Dedifferentiated amniotic fluid mesenchymal stem cell (primary cell): ENCODE results near the gene PTPRG.

Experiments
- DNase-seq: peaks from one replicate; pipeline ENCODE4 v3.0.0-alpha.2; 2016; ENCODE audit errors: extremely low spot score

The PTPRG gene

DNA sequence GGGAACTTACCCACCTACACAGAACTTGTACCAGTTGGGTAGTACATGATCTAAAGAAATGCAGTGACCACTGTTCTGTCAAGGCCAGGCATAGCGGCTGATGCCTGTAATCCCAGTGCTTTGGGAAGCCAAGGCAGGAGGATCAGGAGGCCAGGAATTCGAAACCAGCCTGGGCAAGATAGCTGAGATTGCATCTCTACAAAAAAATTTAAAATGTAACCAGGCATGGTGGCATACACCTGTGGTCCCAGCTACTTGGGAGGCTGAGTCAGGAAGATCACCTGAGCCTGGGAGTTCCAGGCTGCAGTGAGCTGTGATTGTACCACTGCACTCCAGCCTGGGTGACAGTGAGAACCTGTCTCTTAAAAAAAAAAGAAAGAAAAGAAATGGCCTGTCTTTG lies 491.0 kb downstream of the PTPRG start:
- no peak for DNase-seq

DNA sequence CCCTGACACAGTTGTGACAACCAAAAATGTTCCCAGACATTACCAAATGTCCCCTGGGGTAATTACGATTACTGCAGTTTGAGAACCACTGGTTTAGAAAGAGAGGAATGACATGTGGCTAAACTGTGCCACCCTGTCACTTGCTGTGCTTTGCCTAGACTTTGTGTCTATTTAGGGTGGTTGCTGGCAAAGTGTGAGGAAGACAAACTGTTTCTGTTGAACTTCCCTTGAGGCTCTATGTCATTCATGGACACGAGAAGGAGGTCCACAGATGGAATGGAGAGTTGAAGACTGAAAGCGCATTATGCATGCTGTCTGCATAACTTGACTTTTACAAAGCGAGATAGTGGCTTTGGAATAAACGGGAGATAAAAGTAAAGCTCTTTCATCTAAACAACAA lies 495.3 kb downstream of the PTPRG start:
- no peak for DNase-seq

DNA sequence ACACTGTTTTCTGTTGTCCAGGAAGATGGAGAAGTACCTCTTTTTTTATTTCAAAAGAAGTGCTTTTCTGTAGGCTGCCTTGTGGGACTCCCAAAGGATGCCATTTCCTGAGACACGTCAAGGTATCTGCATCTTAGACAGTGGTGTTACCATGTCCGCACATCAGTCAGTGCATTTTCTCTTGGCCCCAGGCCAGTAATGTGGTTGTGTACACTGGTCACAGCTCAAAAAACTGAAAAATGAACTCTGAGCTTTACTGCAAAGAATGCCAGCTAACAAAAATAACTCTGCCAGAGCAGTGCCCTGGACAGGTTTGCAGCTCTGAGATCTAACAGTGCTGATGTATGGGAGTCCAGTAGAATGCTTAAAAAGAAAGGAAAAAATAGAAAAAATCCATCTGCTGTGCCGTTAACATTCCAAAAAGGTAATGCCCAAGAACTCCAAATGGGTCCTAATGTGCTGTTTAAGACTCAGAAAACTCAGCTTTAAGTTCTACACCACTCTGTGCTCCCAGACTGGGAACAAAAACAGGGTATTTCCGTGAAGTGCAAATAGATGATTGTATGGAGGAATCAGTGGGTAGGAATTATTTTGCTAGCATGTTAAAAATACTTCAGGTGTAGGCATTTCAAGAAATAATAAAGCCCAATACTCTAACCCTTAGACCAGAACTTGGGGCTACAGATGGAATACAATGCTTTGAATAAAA lies 496.1 kb downstream of the PTPRG start:
- no peak for DNase-seq

DNA sequence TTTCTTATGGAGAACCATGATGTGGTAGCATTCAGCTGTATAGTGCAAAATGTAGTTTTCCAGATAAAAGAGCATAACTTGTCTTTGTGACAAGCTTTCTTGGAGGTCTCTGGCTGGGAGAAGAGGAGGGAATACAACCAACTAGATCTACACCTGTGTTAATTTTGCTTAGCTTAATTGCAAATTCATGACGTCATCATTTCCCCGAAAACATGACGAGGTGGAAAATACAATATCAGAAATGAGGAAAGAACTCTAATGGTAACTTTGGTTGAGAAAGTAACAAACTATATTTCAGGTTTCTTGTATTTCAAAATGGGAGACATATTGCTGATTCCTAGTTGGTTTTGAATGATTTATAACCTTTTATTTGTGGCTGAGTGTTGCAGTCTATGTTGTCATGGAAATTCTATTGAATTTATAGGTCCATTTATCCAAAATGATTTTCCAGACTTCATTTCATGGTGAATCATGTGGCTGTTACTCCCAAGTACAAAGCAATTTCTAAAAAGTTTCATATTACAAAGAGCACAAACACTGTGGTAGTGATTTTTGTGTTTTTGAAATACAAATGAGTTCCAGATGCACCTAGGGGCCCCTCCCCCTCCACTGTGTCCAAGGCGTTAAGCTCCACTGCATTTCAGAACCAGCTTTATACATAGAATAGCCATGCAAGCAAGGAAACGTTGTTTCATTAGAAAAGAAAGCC lies 504.8 kb downstream of the PTPRG start:
- DNase-seq: peak; percentile 23

DNA sequence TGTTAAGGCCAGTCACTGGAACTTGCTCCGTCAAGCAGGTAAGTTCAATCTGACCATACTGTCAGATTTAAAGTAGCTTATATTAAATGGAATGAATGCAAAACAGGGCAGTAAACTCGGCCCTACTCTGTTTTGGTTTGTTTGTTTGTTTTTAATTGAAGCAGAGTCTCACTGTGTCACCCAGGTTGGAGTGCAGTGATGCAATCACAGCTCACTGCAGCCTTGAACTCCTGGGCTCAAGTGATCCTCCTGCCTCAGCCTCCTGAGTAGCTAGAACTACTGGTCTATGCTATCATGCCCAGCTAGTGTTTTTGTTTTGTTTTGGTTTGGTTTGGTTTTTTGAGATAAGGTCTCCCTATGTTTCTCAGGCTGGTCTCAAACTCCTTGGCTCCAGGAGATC lies 507.0 kb downstream of the PTPRG start:
- DNase-seq: no peak

DNA sequence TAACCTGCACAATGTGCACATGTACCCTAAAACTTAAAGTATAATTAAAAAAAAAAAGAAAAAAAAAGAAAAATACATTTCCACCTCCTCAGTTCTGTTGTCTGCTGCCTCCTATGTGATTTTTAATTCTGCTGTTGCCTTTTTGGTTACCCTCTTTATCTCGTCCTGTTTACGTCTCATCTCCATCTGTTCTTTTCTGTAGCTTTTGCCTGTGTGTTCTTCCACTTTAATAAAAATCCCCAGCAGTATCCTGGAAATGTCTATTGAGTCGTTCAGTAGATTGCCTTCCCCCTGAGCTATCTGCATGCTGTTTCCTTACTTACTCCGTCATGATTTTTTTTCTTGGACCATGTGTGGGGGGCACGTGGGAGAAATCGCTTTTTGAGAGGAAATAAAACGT lies 509.5 kb downstream of the PTPRG start:
- DNase-seq: no peak

DNA sequence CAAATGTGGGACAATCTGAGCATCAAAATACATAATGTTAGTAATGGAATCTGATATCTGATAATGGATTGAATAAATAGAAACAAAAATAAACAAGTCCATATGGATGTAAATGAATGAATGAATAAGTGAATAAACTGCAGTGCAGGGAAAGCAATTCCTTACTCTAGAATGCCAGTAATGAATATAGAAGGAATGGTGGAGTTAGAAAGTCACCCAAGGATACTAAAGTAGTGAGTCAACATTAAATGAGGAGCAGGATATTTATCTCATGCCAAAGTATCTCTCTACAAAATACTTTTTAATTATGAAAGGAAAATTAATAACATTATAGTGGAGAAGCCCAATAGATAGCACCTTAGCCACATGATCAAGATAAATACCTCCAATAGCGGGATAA lies 511.7 kb downstream of the PTPRG start:
- DNase-seq: no peak

DNA sequence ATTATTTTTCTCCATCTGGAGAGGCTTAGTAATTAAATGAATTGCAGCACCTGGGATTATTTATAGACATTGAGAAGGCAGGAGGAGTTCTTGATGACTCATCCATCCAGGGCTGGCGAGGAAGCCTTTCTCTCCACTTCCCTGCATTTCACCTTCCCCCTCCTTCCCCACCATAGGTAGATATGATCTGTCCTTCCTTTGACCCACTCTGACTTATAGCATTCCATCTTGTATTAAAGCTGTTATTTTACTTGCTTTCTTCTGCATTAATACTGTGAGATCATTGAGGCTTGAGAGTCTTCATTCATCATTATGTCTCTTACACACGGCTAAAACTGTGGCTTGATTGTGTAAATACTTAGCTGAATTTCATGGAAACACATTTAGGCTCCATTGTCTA lies 523.2 kb downstream of the PTPRG start:
- DNase-seq: no peak

DNA sequence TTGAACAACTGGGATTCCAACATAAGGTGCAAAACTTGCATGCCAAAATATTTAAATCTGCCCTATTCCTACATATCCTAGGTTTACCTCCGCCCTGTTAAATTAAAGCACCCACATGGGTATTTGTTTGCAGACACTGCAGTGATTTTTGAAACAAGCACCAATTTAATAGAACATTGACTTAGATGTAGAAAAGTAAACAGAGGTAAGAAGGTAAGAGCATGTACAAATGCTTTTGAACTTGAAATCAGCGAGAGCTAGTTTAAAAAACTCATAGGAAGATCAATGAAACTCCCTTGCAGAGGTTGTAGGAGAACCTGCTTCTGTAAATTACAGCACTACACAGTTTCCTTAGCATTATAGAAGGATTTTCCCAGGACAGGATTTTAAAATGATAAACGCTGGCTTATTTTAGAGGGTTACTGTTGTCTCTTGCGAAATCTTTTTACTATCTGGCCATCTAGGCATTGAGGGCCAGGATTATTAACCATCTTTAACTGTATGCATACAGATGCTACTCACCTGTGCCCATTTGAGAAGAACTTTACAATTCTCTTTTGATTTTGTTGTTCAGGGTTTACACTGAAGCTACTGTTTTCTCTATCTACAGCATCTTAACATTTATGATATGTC lies 527.2 kb downstream of the PTPRG start:
- no peak for DNase-seq

DNA sequence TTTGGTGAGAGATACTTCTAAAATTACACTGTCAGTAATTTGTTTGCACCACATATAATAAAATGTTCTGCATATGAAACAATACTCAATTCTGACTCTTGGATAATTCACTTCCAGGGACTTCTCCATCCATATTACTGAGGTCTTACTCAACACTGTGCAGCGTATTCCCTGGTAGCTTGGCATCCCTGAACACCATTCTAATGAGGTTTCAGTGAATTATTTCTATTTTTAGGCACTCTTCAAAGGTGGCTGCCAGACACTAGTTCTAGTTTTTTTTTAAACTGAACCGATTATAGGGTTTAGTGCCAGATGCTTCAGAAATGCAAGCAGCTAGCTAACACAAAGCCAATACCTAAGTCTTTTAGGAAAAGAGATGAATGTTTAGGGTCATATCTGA lies 528.7 kb downstream of the PTPRG start:
- DNase-seq: no peak

DNA sequence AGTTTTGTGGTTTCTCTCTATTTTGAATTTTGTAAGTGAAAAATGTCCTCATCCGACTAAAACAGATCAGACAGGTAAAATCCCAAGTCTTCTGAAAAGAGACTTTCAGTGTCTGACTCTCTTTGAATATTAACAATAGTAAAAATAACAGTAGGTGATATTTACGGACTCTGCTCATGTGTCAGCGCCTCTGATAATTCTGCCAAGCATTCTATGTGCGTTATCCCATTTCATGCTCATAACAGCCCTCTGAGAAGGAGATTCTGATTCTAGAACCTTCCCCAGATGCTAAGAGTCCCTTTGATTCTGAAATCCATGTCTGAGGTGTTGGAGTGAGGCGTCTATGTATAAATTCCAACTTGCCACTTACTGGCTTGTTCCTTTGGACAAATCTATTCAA lies 529.1 kb downstream of the PTPRG start:
- no peak for DNase-seq

DNA sequence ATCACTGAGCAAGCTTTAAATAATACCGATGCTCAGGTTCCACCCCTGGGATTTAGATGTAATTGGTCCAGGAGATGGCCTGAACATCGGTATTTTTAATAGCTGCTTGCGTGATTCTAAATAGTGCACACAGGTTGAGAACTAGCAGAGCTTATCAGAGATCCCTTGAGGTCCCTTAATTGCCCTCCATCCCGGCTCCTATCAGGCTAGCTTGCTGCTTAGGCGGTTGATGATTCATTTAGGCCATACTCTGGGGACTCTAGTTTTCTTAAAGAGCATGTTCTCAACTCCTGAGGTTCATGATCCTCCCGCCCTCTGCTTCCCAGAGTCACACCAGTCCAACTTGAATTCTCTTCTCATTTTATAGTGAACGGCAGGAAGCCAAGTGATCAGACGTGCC lies 531.7 kb downstream of the PTPRG start:
- no peak for DNase-seq

DNA sequence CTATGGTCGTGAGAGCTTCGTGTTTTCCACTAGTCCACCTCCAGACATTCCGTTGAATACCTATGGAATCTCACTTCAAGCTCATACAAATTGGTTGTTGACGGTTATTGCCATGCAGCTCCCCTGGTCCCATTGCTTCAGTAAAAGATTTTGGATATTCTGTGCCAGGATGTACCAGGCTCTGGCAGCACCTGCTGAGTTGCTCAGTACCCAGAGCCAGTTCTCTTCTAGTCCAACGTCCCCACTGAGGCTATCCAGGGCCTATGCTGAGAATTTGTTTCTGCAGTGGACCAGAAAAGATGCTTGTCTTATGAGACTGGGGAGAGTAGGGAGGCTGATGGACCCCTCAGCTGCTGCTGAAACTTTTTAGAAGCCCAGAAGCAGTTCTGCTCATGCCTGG lies 533.1 kb downstream of the PTPRG start:
- no peak for DNase-seq

DNA sequence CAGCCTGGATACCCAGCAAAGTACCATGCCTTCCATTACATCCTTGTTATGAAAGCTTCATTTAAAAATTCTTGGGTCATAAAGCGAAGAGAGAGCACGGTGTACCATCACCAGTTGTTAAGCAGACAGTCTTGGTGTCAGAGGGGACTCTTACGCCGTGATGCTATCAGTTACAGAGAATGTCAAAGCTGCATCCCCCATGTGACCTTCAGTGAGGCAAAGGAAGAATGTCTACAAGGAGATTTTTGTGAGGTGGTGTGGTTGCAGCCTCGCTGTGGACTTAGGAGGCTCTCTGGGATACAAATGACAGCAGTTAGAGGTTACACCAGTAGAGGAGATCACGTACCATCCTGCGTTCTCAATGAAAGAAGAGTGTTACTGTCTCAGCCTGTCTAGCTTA lies 533.7 kb downstream of the PTPRG start:
- DNase-seq: no peak

DNA sequence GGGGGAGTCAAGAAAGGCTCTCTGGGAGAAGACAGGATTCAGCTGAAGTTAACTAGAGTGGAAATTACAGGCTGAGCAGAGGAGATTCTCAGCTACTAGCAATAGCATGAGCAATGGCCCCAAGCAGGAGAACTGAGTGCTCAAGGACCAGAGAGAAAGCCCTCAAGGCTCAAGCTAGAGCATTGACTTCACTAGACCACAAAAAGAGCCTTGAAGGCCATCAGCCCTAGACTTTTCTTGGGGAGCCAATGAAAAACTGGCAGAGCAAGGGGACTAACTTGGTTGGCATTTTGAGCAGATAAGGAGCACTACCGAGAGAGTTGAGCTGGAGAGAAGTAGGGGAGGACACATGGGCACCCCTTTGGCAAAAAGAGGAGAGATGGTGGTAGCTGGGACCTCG lies 534.4 kb downstream of the PTPRG start:
- no peak for DNase-seq

DNA sequence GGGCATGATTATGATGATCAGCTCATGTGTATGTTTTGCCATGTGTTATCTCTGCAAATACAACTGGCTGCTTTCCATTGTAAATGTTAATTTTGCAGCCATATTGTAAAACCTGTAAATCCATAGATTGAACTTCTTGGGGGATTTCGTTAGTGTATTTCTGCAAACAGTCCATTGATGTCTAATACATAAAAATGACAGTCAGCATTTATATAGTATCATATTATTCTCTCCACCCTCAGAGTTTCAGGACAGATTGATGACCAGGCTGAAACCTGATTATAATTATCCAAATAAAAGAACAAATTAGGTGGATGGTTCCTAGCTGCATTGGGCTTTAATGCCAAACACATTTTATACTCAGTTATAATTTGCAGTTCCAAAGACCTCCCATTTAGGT lies 535.1 kb downstream of the PTPRG start:
- no peak for DNase-seq

DNA sequence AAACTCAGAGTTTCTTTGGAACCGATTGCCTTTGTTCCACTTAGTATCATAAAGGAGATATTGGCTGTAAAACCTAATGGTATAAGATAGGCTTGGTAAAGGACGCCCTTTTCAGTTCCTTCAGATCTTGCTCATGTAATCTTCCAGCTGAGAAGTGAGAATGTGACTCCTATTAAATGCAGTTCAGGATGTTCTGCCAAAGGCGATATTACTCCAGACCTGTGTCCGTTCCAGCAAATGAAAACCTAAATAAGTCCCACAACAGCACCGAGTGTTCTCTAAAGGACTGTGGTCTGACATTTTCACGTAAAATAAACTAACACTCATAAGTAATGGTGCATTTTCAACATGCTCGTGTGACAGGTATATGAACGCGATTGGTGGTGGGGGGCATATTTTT lies 535.8 kb downstream of the PTPRG start:
- DNase-seq: no peak

DNA sequence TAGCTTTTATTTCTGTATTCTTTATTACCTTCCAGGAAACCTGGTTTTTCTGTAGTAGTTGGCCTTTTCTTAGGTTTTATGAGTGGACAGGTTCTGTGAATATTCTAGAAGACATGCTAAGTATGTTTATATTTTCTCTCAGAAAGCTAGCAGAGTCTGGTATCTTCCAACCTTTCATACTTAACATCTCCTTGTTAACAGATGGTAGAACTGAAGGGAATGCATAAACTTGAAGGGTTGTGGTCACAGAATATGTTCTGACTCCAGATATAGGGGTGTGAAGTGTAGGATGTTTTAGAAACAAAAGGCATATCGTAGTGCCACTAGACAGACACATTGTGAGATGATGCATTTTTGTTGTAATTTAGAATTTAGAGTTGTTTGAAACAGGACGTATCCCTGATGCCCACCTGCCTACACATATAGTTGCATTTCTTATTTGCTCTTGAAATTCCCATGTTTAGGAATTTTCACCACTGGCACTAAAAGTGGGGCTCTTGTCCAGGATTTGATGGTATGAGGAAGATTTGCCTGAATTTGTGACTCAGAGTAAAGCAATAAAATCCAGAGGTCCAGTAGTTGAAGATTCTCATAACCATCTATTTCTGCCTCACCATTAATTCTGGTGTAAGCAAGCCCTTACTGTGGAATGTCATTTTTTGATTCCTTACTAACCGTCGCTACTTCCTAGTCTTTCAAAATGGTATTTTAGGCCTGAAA lies 537.4 kb downstream of the PTPRG start:
- DNase-seq: no peak

DNA sequence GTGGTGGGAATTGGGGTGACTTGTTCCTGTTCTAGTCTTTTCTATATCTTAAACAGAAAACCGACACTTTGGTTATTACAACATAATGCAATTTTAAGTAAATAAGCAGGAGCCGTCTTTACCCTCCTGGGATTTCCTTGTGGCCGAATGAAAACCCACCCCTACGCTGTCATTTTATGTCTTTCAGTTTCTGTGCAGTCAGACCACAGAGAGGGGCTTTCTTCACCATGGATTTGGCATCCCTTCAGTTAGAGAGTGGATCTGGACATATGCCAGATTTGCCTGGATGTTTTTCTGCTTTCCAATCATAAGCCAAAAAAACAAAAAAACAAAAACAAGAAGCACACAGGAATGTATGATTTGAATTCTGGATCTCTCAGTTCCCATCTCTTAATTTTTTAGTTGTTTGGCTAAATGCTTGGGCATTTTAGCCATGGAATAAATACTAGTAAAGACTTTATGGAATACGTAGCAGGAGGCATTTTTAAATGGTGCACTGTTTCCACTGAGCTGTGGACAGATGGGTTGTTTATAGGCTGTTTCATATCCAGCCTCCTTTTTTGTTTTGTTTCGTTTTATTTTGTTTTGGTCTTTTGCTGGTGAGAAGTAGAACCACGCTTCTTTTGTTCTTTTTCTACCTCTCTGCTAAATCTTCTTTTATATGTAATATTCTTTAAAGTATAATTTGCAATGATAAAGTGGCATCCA lies 539.1 kb downstream of the PTPRG start:
- DNase-seq: no peak

DNA sequence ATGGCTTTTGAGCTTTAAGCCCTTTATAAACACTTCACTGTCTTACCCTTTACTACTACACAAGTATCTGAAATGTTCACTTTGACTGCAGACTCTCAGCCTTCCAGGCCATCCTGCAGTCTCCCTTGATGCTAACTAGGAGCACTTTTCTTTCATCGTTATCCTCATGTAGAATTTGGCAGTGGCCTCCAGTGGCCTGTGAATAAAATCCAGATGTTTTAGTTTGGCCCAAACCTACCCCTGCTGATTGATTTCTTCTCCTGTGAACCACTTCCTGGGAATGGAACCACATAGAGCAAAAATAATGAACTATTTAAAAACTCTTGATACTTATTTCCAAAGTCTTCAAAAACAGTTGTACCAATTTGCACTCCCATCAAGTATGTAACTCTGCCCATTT lies 540.1 kb downstream of the PTPRG start:
- DNase-seq: no peak

DNA sequence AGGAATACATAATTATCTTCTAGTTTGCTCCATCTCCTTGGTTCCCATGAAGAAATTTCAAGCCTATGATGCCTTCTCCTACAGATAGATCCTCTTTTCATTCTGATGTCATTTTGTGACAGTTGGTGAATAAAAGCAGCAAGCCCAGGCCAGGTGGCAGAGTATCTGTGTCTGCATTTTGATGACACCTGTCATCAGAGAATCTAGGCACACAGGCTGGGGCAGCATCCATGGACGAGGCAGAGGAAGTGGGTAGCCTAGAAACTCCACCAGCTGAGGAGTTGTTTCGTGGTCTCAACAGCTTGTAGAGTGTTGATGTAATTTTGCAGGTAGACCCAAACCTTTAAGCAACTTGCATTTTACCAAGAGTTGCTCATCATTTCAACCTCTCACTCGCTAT lies 542.2 kb downstream of the PTPRG start:
- DNase-seq: no peak

DNA sequence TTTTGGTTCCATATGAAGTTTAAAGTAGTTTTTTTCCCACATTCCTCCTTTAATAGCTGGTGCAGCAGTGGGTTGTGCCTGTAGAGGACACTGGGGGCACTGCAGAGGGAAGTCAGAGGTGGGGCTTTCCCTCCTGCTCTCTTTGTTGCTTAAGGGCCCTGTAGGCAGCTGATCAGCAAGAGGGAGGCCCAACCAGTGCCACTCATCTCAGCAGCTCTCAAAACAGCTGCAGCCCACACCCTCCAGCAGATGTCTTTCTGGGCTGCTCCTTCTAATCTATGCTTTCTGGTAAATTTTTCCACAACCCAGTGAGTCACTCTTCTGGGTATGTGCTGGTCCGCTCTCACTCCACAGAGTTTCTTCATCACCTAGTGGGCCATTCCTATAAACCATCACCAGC lies 548.2 kb downstream of the PTPRG start:
- DNase-seq: peak; percentile 62
